Measurements from ENCODE around the gene CUEDC1. TPM values are rescaled to one million over a fixed set of nuclear protein-coding genes. Genes with fewer than 3 reads are reported as not detected.

The CUEDC1 gene
- total RNA-seq, 4 donors from 2014 or later, result 31.2 to 43.9 (median 34.3) TPM

GRCh38 chr17:57855391-57856035, 99.7 kb downstream of the CUEDC1 start:
- peaks cover 38 to 46% of the 10 kb centered on the region in 2 donors for H3K4me1 ChIP-seq
- no peaks in the 10 kb centered on the region for H3K36me3 ChIP-seq
- H3K27me3 ChIP-seq, result no peaks in the 10 kb centered on the region
- H3K27ac ChIP-seq, result peak overlapping the region; percentile 91 to 98 (median 96)
- DNase-seq (no peak), ATAC-seq (no peak)
- intact Hi-C loops (cut with DNase I; ENCODE audit: low total_unique reads), result no loop called here
- in situ Hi-C loops (cut with MboI; ENCODE audit: low sequenced_read_pairs in 4 of 4), result loop anchor here (5.0 to 10.0 kb wide), 3 partner anchors 142 to 262 kb away; no protein-coding TSS in a partner anchor
- no peaks in the 10 kb centered on the region for H3K9me3 ChIP-seq
- no peak overlapping the region for H3K4me3 ChIP-seq
- TF ChIP-seq CTCF (IDR thresholded peaks at IDR 0.05 in 4 of 5, conservative IDR thresholded peaks at IDR 0.05 in 1 of 5) (no peak), POLR2A (IDR thresholded peaks at IDR 0.05) (no peak)

GRCh38 chr17:57853695-57854094, 101.5 kb downstream of the CUEDC1 start:
- intact Hi-C loops (cut with DNase I; ENCODE audit: low total_unique reads) (loop anchor here (1.0 to 5.0 kb wide), 2 partner anchors 37 to 229 kb away; partner anchors contain the start of gene DYNLL2), in situ Hi-C loops (cut with MboI; ENCODE audit: low sequenced_read_pairs in 4 of 4) (loop anchor here in 2 of 4 donors (10.0 kb wide), 1 partner anchor 261 kb away; no protein-coding TSS in a partner anchor)
- no peaks in the 10 kb centered on the region for H3K36me3 ChIP-seq
- ATAC-seq (peak; percentile 43 to 47), DNase-seq (peak; percentile 92 to 97)
- H3K4me1 ChIP-seq, result peaks cover 41 to 47% of the 10 kb centered on the region in 2 donors
- TF ChIP-seq POLR2A (IDR thresholded peaks at IDR 0.05), result peak; percentile 46 to 57
- TF ChIP-seq CTCF (IDR thresholded peaks at IDR 0.05 in 4 of 5, conservative IDR thresholded peaks at IDR 0.05 in 1 of 5), result no peak
- peak overlapping the region; percentile 91 to 98 (median 96) for H3K27ac ChIP-seq
- no peaks in the 10 kb centered on the region for H3K9me3 ChIP-seq
- no peaks in the 10 kb centered on the region for H3K27me3 ChIP-seq
- no peak overlapping the region for H3K4me3 ChIP-seq

GRCh38 chr17:57852955-57853328, 102.3 kb downstream of the CUEDC1 start:
- intact Hi-C loops (cut with DNase I; ENCODE audit: low total_unique reads), result loop anchor here (1.0 to 5.0 kb wide), 2 partner anchors 37 to 229 kb away; partner anchors contain the start of gene DYNLL2
- no peak for DNase-seq

More at GRCh38 chr17:57852955-57853328, 102.3 kb downstream of the CUEDC1 start:
- Histone ChIP-seq H3K9me3 (no peaks in the 10 kb centered on the region), H3K4me1 (peaks cover 46 to 50% of the 10 kb centered on the region in 2 donors), H3K4me3 (no peak overlapping the region), H3K27ac (peak overlapping the region; percentile 91 to 98 (median 96)), H3K27me3 (no peaks in the 10 kb centered on the region), H3K36me3 (no peaks in the 10 kb centered on the region)
- TF ChIP-seq CTCF (IDR thresholded peaks at IDR 0.05 in 4 of 5, conservative IDR thresholded peaks at IDR 0.05 in 1 of 5) (no peak), POLR2A (IDR thresholded peaks at IDR 0.05) (no peak)
- in situ Hi-C loops (cut with MboI; ENCODE audit: low sequenced_read_pairs in 4 of 4), result loop anchor here in 2 of 4 donors (10.0 kb wide), 1 partner anchor 262 kb away; no protein-coding TSS in a partner anchor
- no peak for ATAC-seq
